ENCODE measurements around the gene WDR77.

The WDR77 gene

GRCh38 chr1:111448918-111449702 is at the start of gene WDR77, which contains the start of gene ATP5PB:
Gene WDR77 (minus strand): TSS chr1:111449256. CDS start chr1:111449169, 87 bp downstream.
Gene ATP5PB (plus strand): TSS chr1:111449464. CDS start chr1:111449542, 78 bp downstream.
- DNase-seq (ENCODE audit: low read depth), result peak; percentile 80

- DNase-seq (ENCODE audit: low read depth), result no peak
These were observed 48.5 kb upstream of the WDR77 start for GRCh38 chr1:111497592-111497991.

GRCh38 chr1:111496398-111496797 is 47.3 kb upstream of the WDR77 start:
- DNase-seq (ENCODE audit: low read depth), result no peak

GRCh38 chr1:111491070-111491469 is 42.0 kb upstream of the WDR77 start:
- DNase-seq (ENCODE audit: low read depth), result no peak

- DNase-seq (ENCODE audit: low read depth), result no peak
These were observed 41.2 kb upstream of the WDR77 start for GRCh38 chr1:111490220-111490619.

- DNase-seq (ENCODE audit: low read depth), result no peak
These were observed 40.5 kb upstream of the WDR77 start for GRCh38 chr1:111489604-111490003.

GRCh38 chr1:111488669-111489068 is 39.6 kb upstream of the WDR77 start:
- DNase-seq (ENCODE audit: low read depth), result no peak

- DNase-seq (ENCODE audit: low read depth), result no peak
These were observed 38.1 kb upstream of the WDR77 start for GRCh38 chr1:111487133-111487532.

GRCh38 chr1:111486431-111486830 is 37.4 kb upstream of the WDR77 start:
- no peak for DNase-seq (ENCODE audit: low read depth)

GRCh38 chr1:111484391-111485026 is 35.5 kb upstream of the WDR77 start:
- DNase-seq (ENCODE audit: low read depth), result no peak

GRCh38 chr1:111483876-111484275 is 34.8 kb upstream of the WDR77 start:
- DNase-seq (ENCODE audit: low read depth), result no peak

GRCh38 chr1:111483166-111483565 is 34.1 kb upstream of the WDR77 start:
- no peak for DNase-seq (ENCODE audit: low read depth)

GRCh38 chr1:111481387-111482221 is 32.5 kb upstream of the WDR77 start:
- DNase-seq (ENCODE audit: low read depth), result peak; percentile 37

- no peak for DNase-seq (ENCODE audit: low read depth)
These were observed 31.6 kb upstream of the WDR77 start for GRCh38 chr1:111480674-111481073.

- peak; percentile 14 for DNase-seq (ENCODE audit: low read depth)
These were observed 27.8 kb upstream of the WDR77 start for GRCh38 chr1:111476761-111477309.

GRCh38 chr1:111476214-111476613 is 27.2 kb upstream of the WDR77 start:
- DNase-seq (ENCODE audit: low read depth), result no peak

- no peak for DNase-seq (ENCODE audit: low read depth)
These were observed 26.6 kb upstream of the WDR77 start for GRCh38 chr1:111475701-111476100.

GRCh38 chr1:111474521-111474920 is 25.5 kb upstream of the WDR77 start:
- DNase-seq (ENCODE audit: low read depth), result no peak

- DNase-seq (ENCODE audit: low read depth), result no peak
These were observed 25.1 kb upstream of the WDR77 start for GRCh38 chr1:111474106-111474505.

- no peak for DNase-seq (ENCODE audit: low read depth)
These were observed 22.5 kb upstream of the WDR77 start for GRCh38 chr1:111471538-111471937.

GRCh38 chr1:111471012-111471411 is 22.0 kb upstream of the WDR77 start:
- DNase-seq (ENCODE audit: low read depth), result peak; percentile 51

GRCh38 chr1:111470596-111470995 is 21.5 kb upstream of the WDR77 start:
- DNase-seq (ENCODE audit: low read depth), result no peak

Data from stimulated activated CD8-positive, alpha-beta memory T cell treated with anti-CD3 and anti-CD28 coated beads, Interleukin-12 subunit alpha, Interleukin-12 subunit beta, amount 100 ng/mL, for 1 hour (primary cell).